GM19035 (cell line): Measurements from ENCODE around the gene POLR2F.
A peak's percentile ranks its signal among the peaks of the same experiment; 100 is the strongest.

Experiments
- ATAC-seq: cut with Tn5 transposase; IDR thresholded peaks from one replicate; pipeline ENCODE4 v1.9.1; 2021; ENCODE audit not compliant: unreplicated experiment

Gene POLR2F

GRCh38 chr22:37953437-37954179 is at the start of gene POLR2F, which contains the start of gene C22orf23:
TSS of gene POLR2F (plus strand) at chr22:37953699. CDS start at chr22:37953788, 89 bp downstream.
TSS of gene C22orf23 (minus strand) at chr22:37953601. CDS start at chr22:37953149, 452 bp downstream.
- peak; percentile 88 for ATAC-seq

- no peak for ATAC-seq
Measured at GRCh38 chr22:37904572-37905533, 48.6 kb upstream of the POLR2F start.

DNA sequence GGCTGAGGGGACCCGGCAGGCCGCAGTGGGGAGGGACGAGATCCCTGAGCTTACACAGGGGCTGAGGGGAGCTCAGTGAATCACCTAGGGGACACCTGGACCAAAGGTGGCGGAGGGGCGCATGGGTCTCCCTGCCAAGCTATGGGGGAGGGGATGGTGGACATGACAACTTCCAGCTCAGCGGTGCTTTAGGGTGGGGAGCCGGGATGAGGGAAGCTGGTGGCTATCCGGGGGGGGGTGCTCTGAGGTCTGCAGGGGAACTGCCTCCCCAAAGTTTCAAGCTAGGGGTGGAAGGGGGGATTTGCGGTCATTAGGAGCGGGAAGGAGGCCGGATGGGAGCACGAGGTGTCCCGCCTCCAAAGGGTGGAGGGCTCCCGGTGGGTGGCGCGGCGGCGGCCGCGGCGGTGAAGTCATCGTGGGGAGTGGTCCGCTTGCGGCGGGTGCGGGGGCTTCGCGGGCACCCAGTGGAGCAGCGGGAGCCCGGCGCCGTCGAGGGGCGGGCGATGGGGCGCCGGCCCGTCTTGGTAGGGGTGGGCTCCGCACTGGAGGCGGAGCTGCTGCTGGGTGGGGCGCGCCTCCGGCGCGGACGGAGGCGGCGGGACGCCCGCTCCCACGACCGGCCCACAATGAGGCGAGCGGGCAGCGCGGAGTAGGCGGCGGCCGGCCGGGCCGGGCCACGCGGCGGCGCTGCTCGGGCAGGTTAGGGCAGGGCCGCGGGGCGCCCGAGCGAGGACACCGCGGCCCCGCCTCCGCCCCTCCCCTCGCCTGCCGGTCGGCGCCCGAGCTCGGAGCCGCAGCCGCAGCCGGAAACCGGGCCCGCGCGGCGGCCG is 47.8 kb upstream of the POLR2F start, which contains the start of gene MICALL1:
MICALL1 (plus strand) TSS at position 764 of the 830 bp plus-strand sequence. CDS start 126 bp downstream, outside the sequence.
- peak; percentile 80 for ATAC-seq

- ATAC-seq = peak; percentile 38
Measured at GRCh38 chr22:37906364-37907008, 47.0 kb upstream of the POLR2F start.

GRCh38 chr22:37907036-37907954 is 46.2 kb upstream of the POLR2F start:
- ATAC-seq = no peak

GRCh38 chr22:37909766-37910165 is 43.7 kb upstream of the POLR2F start:
- no peak for ATAC-seq

DNA sequence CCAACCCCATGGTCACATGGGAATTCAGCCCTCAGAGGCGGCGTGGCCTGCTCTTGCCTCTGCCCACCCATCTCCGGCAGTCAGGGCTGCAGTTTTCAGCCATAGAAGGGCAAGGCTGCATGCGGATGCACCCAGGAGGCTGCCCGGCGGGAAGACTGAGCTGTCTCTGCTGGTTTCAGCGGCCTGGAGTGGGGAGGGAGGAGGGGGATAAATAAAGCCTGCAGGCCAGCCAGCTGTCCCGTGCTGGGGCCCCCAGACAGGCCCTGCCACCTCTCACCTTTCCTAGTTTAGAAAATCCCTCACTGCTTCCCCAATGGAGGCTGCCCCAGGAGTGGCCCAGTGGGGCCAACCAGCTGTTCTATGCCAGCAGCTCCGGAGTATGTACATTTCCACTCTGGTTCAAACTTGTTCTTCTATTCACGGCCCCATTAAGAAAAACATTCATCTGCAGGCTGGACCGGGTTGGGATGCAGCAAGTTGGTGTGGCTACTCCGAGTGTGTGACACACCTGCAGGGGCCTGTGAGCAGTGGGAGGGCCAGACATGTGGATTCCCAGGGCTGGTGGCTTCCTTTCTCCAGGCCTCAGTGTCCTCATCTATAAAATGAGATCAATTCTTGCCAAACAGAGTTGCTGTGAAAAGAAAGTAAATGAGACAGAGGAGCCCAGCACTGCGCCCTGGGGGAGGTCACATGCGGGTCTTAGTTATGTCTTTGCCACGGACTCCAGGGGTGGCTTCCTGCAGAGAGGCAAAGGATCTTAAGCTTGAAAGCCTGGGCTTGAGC is 42.4 kb upstream of the POLR2F start:
- no peak for ATAC-seq

DNA sequence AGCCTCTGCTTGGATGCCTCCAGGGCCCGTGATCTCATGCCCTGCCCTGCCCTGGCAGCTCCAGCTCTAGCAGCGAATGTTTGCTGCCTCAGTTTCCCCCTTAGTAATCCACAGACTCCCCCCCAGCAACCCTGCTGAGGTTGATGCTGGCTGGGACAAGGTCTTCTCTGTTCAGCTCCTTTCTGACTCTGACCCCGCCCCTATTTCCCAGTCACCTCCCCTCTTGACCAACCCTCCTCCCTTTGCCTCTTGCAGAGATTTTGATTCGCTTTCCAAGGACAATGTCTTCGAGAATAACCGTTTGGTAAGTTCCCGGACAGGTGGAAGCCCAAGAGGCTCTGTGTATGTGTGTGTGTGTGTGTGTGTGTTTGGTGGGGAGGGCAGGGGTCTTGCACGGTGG is 41.8 kb upstream of the POLR2F start:
- no peak for ATAC-seq

DNA sequence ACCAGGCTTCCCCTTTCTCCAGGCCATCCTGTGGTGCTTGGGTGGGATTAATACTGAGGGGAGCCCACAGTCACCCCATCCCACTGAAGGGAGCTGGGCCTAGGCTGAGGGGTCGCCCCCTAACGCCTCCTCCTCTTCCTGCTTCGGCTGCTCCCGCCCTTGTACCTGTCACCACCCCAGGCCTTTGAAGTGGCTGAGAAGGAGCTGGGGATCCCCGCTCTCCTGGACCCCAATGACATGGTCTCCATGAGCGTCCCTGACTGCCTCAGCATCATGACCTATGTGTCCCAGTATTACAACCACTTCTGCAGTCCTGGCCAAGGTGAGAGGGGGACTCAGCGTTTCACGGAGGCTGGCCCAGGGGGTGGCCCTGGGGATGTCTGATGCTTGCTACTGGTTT is 41.3 kb upstream of the POLR2F start:
- ATAC-seq = no peak

- ATAC-seq = no peak
Measured at GRCh38 chr22:37913233-37913721, 40.2 kb upstream of the POLR2F start.

DNA sequence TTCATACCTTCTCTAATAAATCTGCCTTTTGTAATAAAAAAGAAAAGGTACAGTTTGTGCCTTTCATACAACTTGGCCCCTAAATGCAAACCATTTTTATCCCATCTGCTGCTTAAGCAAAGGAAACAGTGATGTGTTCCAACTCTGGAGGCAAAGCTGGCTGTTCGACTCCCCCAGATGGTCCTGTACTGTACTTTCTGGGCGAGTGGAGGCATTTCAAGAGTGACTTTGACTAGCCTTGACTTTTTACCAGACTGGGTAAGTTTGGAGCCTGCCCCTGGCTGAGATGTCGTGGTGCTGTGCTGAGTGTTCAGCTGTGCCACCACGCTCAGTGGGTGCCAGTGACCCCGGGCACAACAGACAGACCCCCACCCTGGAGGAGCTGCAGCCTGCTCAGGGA is 37.2 kb upstream of the POLR2F start:
- ATAC-seq = no peak

DNA sequence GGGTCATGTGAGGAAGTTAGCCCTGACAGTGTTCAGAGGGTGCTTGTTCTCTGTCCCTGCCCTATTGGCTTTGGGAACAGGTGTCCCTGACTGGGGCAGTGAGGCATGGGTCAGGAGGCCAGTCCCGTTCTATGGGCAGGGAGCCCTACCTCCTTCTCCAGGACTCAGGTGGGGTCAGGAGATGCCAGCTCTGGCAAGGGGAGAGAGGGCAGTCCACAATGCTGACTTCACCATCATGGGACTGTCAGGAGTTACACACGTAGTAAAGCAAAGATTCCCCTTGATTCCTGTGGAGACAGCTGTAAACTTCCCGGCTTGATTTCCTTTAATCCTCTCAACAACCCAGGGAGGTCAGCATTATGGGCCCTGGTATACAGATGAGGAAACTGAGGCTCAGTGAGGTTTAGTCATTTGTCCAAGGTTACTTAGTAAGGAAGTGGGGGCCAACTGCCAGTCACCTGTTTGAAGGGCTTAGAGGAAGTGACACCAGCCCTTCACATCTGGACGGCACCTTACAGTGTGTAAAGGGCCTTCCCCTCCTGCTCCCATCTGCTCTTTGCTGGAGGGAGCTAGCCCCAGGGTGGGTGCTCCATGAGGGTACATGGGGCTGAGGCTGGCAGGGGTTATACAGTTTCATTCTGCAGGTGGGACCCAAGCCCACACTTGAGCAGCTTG is 35.5 kb upstream of the POLR2F start:
- ATAC-seq = no peak

- ATAC-seq = no peak
Measured at GRCh38 chr22:37918580-37919270, 34.8 kb upstream of the POLR2F start.

GRCh38 chr22:37920126-37920525 is 33.4 kb upstream of the POLR2F start:
- no peak for ATAC-seq

DNA sequence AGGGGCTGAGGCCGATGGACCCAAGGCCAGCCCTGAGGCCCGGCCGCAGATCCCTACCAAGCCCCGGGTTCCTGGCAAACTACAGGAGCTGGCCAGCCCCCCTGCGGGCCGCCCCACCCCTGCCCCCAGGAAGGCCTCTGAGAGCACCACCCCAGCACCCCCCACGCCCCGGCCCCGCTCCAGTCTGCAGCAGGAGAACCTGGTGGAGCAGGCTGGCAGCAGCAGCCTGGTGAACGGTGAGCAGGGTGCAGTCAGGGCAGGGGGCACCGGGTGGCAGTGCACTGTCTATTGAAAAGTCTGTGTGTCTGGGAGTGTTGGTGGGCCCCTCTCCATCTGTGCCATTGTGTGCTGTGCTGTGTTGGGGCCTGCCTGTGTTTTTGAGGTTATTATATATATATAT is 31.3 kb upstream of the POLR2F start:
- no peak for ATAC-seq

GRCh38 chr22:37923927-37924326 is 29.6 kb upstream of the POLR2F start:
- ATAC-seq = no peak

- no peak for ATAC-seq
Measured at GRCh38 chr22:37924386-37925065, 29.0 kb upstream of the POLR2F start.
